T-helper 2 cell treated with Interferon-gamma antibody and Interleukin-4, amounts not matched to agents 100 ng/mL and 5 ng/mL, for 36 hours (primary cell): ENCODE measurements around the gene NLRP1. TPM values are rescaled to one million over a fixed set of nuclear protein-coding genes. Genes with fewer than 3 reads are reported as not detected.

Experiments
- intact Hi-C: fragments of 100-400 bp; cut with micrococcal nuclease; formaldehyde crosslinking; loops from one replicate; pipeline ENCODE4 v1.15.1; 2023
- total RNA-seq: library from RNA; stranded (reverse); gene quantifications from 2 replicates; pipeline ENCODE4 v1.2.3, GENCODE V29; 2022

The NLRP1 gene
- total RNA-seq, 1 donor from 2014 or later = 56.7 TPM

DNA sequence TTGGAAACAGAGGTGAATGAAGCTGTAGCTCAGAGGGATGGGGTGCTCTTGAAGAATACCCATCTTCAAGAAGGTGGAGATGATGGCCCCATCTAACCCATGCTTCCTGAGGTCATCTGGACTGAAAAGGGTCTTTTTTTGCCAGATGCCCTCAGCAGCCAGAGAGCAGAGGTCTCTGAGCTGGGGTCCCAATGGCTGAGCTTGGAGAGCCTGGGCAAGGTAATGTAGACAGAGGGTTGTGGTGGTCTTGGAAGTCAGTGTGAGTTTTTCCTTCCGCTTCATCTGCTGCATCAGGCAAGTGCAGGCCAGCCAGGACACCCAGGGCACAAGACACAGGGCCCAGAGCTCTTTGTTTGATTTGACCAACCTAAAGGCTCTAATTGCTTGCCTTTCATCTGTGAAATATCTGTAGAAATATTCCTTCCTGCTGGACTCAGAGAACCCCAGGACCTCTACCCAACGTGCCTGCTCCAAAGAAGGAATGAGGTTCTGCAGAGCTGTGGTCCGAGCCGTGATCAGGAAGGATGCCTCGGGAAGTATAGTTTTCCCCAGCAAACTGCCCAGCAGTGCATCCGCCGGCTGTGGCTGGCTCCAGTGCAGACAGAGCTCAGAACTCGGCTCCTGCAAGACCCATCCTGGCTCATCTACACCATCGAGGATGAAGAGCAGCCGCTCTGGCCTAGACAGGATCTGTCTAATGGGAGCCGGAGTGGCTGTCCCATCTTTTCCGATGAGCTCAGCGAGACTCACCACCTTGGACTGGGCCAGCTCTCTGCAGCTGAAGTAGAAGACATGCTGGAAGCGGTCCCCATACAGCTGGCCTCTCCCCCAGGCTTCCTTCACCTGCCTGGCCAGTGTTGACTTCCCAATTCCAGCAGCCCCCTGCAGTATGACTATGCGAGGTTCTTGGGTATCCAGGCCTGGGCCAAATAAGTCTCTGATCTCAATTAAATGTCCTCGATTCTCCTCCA lies 25.2 kb downstream of the NLRP1 start:
- intact Hi-C loops = no loop called here

DNA sequence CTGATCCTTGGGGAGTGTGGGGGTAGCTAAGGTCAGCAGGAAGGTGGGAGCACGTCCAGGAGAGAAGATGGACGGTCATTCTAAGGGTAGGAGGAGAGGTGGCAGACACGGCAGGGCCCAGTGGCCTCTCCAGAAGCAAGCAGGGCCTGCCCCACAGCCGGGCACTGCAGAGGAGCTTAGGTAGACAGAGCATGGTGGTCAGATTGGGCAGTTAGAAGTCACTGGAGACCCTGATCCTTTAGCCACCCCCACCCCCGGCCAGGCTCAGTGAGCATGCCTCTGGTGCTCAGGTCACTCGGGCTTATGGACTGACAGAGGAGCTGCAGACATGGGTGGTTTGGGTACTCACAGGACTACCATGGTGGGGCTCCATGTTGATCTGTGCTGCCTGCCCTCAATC lies 26.3 kb downstream of the NLRP1 start:
- intact Hi-C loops = no loop called here

DNA sequence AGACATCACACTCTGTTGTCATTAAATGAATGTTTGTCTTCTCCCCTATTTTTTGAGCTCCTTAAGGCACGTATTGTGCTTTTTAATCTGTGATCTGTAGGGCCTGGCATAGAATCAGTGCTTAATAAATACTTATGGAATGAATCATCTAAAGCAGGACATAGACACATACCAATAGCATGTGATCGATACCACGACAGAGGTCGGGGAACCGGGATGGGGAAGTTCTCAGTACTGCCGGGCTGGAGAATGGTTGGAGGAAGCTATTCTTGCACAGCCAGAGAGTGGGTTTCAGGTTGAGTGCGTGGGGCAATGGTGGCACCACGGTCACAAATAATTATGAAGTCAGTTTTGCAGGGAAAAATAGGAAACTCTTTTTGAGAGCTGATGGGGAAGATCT lies 26.8 kb downstream of the NLRP1 start:
- intact Hi-C loops = no loop called here

DNA sequence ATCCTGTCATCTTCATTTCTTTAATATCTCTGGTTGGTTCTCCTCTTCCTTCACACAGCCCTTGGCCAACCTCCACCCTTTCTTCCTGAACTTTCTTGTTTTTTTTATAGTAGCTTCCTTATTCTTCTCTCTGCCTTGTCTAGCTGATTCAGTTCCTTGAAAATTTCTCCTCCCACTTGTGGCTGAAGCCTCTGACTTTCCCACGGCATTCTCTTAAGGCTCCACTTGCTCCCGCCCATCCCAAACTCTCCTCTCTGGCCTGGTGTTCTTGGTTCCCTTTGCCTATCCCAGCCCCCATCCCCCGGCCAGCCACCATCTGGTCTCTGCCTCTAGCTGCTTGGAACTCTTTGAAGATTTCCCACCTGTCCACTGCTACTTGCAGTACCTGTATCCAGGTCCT lies 29.1 kb downstream of the NLRP1 start:
- intact Hi-C loops = no loop called here

DNA sequence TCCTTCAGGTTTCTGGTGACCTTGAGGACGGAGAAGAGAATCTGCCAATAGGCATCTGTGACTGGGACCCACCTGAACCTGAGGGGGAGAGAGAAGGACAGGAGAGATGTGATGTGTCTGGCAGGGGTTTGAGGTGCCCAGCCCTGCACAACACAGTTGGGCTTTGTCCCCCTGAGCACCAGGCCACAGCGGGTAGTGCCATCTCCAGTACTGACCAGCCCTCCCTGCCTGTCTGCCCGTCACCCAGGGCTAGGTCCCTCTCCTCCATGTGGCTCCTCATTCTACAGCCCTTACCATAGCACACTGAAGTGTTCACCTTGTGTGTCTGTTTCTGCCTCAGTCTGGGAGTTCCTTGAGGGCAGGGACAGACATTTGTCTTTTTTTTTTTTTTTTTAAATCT lies 30.8 kb downstream of the NLRP1 start:
- intact Hi-C loops = no loop called here

DNA sequence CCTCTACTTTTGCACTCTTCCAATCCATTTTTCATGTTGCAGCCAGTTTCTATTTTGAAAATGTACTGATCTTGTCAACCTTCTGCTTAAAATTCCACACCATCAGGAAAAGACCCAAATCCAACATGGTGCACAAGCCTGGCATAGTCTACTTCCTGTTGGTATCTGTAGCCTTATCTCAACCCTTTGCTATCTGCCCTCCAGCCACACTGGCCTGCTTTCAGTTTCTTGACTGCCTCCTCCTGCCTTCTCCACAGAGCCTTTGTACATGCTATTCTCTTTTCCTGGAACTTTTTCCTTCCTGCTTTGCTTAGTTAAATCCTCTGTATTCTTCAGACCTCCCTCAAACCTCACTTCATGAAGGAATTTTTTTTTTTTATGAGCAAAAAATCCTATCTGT lies 31.5 kb downstream of the NLRP1 start:
- intact Hi-C loops = no loop called here

DNA sequence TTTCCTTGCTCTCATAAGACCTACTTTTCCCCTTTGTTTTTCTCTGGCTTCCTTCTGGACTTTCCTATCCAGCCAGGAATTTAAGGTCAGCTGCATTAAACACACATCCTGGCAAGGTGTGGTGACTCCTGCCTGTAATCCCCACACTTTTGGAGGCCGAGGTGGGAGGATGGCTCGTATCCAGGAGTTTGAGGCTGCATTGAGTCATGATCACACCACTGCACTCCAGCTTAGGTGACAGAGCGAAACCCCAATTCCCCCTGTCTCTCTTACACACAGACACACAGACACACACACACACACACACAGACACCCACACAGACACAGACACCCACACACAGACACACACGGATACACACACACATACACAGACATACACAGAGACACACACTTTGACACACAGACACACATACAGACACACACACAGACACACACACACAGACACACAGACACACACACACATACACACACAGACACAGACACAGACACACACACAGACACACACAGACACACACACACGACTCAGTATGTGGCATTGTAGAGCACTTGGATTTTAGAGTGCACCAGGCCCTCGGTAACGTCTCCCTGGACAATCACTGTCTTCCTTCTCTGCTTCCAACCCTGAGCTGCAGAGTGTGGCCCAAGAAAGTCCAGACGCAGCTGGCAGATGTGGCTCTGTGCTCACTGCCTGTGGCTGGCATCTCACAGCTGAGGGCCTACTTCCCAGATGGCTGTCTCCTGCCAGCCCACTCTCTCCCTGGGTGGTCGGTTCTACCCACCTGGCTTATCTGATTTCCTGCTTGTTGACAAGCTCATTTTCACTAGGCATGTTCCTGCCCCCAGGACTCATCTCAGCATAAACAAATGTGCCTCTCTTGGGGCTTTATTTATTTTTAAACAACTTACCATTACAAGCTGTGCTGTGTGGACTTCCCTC lies 39.0 kb downstream of the NLRP1 start:
- intact Hi-C loops = no loop called here

DNA sequence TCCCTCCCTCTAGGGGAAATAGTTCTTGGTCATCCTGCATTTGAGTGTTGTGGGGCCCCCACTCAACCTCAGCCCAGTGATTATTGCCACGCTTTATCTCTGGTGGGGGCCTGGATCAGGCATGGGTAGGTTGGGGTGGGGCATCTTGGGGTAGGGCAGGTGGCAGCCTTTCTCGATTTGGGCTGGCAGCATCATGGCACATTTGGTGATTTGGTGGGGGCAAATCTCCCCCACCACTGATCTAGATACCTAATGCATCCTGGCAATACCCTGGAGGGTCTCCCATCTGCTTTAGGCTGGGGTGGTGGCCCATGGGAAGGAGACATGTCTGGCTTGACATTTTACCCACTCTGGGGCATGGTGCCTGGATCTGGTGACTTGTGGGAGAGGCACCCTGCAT lies 40.2 kb downstream of the NLRP1 start:
- intact Hi-C loops = no loop called here

DNA sequence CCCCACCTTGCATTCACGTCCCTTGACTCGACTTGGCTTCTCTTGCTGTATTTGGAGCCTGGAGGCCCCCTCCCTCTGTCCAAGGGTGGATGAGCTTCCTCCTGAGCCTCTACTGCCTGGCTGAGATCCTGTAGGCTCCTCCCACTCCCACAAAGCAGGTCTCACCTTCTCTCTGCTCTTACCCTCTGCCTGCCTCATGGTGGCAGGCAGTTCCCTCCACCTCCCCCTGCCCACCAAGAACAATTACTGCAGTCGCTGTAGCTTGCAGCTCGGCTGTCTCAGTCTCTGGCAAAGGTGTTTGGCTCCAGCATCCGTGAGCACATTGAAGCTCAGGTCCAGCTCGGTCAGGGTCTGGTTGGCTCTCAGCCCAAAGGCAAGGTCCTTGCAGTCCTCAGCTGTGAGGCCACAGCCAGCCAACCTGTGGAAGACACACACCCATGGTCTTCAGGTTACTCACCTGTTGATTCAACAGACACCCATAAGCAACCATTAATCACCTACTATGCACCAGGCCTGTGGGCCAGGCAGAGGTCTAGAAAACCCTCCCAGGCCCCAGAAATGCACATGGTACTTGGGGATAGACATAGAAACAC lies 42.6 kb downstream of the NLRP1 start:
- intact Hi-C loops = no loop called here

DNA sequence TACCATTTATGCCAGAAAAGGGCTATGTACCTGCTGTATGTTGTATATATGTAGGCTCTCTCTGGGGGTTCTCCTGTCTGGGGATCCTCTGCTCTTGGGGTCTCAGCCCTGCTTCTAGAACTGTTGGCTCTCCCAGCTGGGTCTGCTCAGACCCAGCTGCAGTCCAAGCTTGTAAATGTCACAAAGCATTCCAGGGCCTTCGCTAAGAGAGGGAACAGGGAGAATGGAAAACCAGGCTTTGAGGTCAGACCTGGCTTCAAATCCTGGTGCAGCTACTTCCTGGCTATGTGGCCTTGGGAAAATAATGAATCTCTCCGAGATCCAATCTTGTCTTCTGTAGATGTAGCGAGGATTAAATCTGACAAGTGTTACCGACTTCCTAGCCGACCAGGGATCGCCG lies 44.0 kb downstream of the NLRP1 start:
- intact Hi-C loops = no loop called here

DNA sequence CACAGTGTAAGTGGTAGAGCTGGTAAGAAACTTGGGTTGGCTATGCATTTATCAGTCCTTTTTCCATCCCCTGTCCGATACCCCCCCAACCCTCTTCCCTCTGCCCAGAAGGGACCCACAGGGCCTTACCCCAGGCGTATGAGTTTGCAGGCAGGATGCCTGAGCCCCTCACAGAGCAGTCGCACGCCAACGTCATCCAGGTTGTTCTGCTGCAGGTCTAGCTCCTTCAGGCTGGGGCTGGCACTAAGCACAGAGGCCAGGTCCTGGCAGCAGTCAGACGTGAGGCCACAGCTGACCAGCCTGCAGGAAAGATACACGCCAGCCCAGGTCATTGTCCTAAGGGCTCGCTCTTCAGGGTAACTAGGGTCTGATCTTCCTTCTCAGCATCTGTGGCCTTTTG lies 45.0 kb downstream of the NLRP1 start:
- intact Hi-C loops = no loop called here

DNA sequence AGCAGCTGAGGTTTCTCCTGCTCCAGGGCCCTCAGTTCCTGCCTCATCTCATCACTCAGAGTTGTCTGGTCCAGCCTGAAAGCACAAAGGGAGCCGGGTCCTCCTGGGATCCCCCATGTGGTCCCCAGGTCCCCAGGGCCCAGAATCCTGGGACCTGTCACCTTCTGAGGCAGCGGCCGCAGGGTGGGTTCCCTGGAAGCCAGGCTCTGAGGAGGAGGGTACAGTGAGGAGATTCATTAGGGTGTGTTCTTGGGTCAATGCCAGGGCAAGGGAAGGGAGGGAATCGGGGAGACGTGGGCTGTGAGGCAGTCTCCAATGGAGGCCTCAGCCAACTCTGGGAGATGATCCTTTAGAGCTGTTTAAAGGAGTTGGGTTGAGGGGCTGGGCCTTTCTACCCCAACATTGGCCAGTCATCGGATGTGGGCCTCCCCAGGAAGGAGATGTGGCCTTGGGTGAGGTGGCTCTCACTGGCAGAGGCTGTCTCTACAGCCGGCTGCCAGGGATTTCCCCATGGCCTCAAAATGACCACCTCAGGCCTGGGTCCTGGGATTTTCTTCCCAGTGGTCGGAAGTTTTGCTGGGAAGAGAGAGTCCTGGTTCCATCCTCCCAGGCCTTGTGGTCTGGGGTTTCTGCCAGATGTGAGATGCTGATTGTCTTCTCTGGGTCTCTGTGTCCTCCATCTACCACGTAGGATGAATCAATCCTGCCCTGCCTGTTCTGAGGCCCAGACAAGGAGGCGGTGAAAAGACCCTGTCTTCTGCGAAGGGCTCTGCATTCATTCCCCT lies 47.3 kb downstream of the NLRP1 start:
- intact Hi-C loops = no loop called here

DNA sequence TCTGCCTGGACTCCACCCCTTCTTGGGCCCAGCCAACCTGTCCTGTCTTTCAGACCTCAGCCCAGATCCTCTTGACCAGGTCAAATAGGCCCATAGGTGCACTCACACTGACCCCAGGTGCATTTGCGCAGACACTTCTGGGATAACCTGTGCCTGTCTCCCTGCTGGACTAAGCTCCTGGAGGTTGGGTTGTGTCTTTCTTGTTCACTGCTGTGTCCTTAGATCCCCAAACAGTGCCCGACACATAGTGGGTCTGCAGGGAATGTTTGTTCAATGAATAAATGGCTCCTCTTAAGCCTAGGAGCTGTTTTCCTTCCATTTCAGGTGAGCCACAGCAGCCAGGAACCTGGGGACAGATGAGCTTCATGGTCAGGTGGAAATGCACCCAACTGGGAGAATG lies 48.9 kb downstream of the NLRP1 start:
- intact Hi-C loops = no loop called here

DNA sequence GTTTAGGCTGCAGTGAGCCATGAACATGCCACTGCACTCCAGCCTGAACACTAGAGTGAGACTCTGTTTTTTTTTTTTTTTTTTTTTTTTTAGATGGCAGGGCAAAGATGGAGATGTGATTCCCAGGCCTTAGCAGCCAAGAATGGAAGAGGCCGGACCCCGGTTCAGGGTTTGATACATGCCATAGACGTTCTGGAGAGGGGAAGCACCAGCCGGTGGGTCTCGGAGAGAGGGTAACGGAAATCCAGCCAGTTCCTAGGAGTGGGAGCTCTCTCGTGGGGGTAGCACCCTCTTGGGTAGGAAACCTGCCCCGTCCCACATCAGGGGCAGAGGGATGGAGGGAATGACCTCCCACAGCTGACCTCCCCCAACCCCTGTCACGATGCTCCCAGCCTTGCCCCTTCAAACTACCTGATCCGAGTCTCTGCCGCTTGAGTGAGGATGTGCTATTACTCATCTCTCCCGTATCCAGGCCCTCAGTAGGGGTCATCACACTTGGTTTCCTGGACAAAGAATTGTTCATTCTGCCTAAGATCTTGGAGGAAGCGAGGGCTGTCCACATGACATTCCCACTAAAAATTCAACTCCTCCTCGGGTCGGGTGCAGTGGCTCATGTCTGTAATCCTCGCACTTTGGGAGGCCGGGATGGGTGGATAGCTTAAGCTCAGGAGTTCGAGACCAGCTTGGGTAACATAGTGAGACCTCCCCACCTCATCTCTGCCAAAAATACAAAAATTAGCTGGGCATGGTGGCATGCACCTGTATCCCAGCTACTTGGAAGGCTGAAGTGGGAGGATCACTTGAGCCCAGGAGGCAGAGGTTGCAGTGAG lies 50.6 kb downstream of the NLRP1 start:
- intact Hi-C loops = no loop called here

DNA sequence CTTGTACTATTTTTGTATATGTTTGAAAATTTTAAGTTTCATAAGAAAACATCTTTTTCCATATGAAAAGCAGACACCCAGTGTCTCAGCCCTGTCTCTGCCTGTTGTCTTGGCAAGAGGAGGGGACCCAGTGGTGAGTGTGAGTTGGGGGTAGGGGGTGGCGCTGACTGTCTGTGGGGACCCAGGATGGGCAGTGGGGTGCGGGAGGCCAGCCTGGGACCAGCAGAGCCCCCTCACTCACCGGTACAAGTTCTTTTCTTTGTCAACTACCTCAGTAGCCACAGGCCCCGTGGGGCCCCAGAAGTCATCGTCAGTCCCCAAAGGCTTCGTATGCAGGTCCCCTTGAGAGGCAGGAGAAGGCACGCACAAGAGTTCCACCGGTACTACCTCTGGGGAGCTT lies 51.7 kb downstream of the NLRP1 start:
- intact Hi-C loops = no loop called here

DNA sequence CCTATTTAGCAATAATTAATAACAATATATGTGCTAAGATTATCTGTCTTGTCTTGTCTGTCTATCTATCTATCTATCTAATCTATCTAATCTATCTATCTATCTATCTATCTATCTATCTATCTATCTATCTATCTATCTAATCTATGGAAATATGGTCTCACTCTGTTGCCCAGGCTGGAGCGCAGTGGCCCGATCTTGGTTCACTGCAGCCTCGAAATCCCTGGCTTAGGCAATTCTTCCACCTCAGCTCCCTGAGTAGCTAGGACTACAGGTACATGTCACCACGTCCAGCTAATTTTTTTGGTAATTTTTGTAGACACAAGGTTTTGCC lies 53.3 kb downstream of the NLRP1 start:
- intact Hi-C loops = no loop called here

DNA sequence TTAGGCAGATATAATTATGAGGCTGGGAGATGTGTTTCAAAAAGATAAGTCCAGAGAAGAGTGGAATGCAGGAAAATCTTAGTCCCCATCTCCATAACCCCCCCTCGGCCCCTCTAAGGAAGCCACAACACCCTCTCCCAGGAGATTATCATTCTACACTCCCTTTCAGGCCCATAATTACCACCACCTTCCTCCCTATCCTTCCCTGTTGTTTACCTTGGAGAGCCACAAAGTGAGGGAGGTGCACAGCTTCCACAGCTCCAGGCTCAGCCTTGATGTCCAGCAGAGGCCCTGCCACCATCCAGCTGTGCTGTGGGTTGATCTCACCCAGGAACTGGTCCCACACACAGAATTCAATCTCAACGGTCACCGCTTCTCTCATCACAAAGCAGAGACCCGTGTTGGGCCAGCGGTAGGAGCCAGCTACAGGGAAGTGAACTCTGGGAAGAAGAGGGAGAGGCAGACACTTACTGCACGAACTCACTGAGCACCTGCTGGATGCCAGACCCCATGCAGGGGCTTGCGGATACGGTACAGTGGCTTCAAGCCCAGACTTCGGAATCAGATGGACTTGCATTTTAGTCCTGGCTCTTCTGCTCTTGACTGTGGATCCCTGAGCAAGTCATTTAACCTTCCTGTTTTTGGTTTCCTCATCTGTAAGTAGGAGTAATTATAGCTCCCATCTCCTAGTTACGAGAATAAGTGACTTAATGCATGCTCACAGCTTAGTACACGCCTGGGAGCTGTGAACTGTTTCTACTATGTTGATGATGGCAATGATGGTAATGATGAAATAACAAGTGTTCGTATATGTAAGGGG lies 53.8 kb downstream of the NLRP1 start:
- intact Hi-C loops = no loop called here

DNA sequence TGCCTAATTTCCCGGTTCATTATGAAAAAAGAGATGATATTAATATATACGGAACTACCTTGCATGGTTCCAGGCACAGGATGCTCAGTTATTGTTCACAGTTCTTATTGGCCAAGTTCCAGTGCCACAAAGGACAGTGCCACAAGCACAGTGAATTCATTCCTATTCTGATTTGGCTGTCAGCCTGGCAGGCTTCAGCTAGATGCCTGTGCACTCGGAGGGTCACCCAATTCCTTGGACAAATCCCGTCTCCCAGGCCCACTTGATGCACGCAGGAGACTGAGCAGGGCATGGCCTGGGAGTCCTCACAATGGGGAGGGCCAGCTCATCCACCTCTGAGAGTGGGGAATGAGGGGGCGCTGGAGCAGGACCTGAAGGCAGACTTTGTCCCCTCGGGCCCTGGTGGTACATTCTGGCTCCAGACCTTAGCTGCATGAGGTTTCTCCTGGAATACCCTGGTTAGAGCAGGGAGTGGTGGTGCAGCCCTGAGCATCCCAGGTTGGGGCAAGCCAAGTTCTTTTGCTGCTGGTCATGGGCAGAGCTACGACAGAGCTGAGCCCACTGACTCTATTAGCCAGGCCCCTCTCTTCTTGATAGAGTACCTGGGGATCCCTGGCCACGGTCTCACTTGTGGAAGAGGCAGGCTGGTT lies 56.6 kb downstream of the NLRP1 start:
- intact Hi-C loops = no loop called here
